Measurements from ENCODE around the gene CTRL. TPM values are rescaled to one million over a fixed set of nuclear protein-coding genes. Genes with fewer than 3 reads are reported as not detected.

CTRL gene
- 1 to 10 TPM in 1 of 2 donors, under 1 TPM in 1; 0.62 to 1.7 TPM for total RNA-seq
- 0.36 TPM for polyA plus RNA-seq (ENCODE audit: insufficient read depth, low read depth, low replicate concordance)
- long read RNA-seq, donor 1, partial matches to known transcripts, result 0 of 5 reads
- long read RNA-seq, donor 1, other reads (novel, unspliced or antisense), result 5 of 5 reads
- long read RNA-seq, donor 2, result 0 reads

DNA sequence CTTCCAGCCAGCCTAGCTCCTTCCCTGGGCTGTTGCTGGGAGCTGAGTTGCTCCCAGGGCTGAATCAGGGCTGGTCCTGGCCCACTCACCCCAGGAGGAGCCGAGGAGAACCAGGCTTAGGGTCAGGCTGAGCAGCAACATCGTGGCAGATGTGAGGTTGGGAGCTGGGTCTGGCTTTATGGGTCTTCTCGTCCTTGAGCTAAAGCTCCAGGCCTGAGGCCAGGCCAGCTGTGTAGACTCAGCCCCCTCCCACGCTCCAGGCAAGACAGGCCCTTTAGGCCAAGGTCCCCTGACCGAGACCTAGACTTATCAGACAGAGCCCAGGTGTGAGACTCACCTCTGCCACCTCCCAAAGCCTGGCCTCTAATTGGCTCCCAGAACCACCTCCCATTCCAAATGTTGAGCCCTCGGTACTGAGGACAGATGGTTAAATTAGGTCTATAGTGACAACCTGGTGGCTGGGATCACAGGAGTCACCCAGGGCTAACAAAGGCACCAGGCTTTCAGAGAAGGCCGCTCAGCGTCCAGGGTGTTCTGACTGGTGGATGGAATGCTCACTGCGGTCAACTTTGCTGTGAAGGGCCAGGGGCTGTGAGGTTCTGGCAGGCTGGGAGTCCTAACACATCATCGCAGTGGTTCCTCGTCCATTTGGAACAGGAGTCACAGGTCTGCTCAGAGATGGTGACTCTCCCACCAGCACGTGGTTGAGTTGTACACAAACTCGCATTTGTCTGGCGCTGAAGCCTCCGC is at the start of gene CTRL:
Gene CTRL (minus strand): TSS at position 151 of the 750 bp plus-strand sequence. CDS start 10 bp downstream, at position 141.
- 65 to 75% methylated on average over 9 to 15 of the region's 15 CpGs for WGBS, 2 donors
- no peak within 1 kb of the TSS for H3K4me3 ChIP-seq
- intact Hi-C loops (cut with DNase I; ENCODE audit: low total_unique reads), result no loop called here
- DNase-seq, result no peak
- TF ChIP-seq, protein P1, sequence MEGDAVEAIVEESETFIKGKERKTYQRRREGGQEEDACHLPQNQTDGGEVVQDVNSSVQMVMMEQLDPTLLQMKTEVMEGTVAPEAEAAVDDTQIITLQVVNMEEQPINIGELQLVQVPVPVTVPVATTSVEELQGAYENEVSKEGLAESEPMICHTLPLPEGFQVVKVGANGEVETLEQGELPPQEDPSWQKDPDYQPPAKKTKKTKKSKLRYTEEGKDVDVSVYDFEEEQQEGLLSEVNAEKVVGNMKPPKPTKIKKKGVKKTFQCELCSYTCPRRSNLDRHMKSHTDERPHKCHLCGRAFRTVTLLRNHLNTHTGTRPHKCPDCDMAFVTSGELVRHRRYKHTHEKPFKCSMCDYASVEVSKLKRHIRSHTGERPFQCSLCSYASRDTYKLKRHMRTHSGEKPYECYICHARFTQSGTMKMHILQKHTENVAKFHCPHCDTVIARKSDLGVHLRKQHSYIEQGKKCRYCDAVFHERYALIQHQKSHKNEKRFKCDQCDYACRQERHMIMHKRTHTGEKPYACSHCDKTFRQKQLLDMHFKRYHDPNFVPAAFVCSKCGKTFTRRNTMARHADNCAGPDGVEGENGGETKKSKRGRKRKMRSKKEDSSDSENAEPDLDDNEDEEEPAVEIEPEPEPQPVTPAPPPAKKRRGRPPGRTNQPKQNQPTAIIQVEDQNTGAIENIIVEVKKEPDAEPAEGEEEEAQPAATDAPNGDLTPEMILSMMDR (IDR thresholded peaks at IDR 0.05), result no peak
- TF ChIP-seq POLR2A (IDR thresholded peaks at IDR 0.05), result no peak
- H3K27me3 ChIP-seq, result no peaks in the 10 kb centered on the region
- no peaks in the 10 kb centered on the region for H3K36me3 ChIP-seq (ENCODE audit: low read depth, missing control alignments)
- H3K27ac ChIP-seq, result no peak within 1 kb of the TSS
- peaks cover 21% of the 10 kb centered on the region for H3K4me1 ChIP-seq
- no peaks in the 10 kb centered on the region for H3K9me3 ChIP-seq

- 40 to 91% methylated on average over 11 to 61 of the region's 62 CpGs for WGBS, 2 donors
- H3K4me3 ChIP-seq, result peak within 1 kb of the TSS; percentile 37 to 43
- no peaks in the 10 kb centered on the region for H3K36me3 ChIP-seq (ENCODE audit: low read depth, missing control alignments)
- intact Hi-C loops (cut with DNase I; ENCODE audit: low total_unique reads), result no loop called here
- no peaks in the 10 kb centered on the region for H3K9me3 ChIP-seq
- H3K27ac ChIP-seq, result no peak within 1 kb of the TSS
- TF ChIP-seq, protein P1 (IDR thresholded peaks at IDR 0.05), result peak in 2 of 3 experiments; percentile 28 to 36
- no peak for TF ChIP-seq POLR2A (IDR thresholded peaks at IDR 0.05)
- no peaks in the 10 kb centered on the region for H3K4me1 ChIP-seq
- peak; percentile 33 for DNase-seq
- no peaks in the 10 kb centered on the region for H3K27me3 ChIP-seq
Measured at GRCh38 chr16:67979955-67980678, 48.5 kb upstream of the CTRL start, which contains the start of gene DPEP3. TSS of gene DPEP3 (minus strand) at chr16:67980499. CDS start at chr16:67980380, 119 bp downstream.

GRCh38 chr16:67977469-67978227 is 46.0 kb upstream of the CTRL start:
- Histone ChIP-seq H3K36me3 (ENCODE audit: low read depth, missing control alignments) (no peaks in the 10 kb centered on the region), H3K9me3 (no peaks in the 10 kb centered on the region), H3K4me1 (no peaks in the 10 kb centered on the region), H3K27ac (no peak overlapping the region), H3K4me3 (no peak overlapping the region), H3K27me3 (no peaks in the 10 kb centered on the region)
- intact Hi-C loops (cut with DNase I; ENCODE audit: low total_unique reads), result no loop called here
- no peak for DNase-seq
- WGBS, 2 donors, result 62 to 88% methylated on average over 5 to 9 of the region's 9 CpGs
- no peak for TF ChIP-seq POLR2A (IDR thresholded peaks at IDR 0.05)
- TF ChIP-seq, protein P1 (IDR thresholded peaks at IDR 0.05), result no peak

DNA sequence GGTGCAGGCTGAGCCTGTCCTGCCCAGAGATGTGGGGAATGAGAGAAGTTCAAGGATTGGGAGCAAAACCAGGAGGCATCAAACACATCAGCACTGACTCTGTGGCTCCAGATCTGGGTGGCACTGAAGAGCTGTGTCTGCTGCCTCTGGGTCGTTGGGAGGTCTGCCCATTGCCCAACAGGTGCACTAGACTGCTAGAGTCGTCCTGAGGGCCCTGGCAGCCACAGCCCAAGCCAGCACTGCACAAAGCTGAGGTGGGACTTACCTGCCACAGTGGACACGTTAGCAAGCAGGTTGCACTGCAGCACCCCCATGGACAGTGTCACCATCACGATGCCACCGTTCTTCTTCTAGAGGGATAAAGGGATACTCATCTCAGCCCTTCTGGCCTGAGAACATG is 45.3 kb upstream of the CTRL start:
- no peaks in the 10 kb centered on the region for H3K4me1 ChIP-seq
- 79% methylated on average over 5 of the region's 5 CpGs; no CpG with 5 or more reads in 1 of the 2 donors for WGBS, 2 donors
- TF ChIP-seq POLR2A (IDR thresholded peaks at IDR 0.05), result no peak
- intact Hi-C loops (cut with DNase I; ENCODE audit: low total_unique reads), result no loop called here
- no peak overlapping the region for H3K4me3 ChIP-seq
- H3K27ac ChIP-seq, result no peak overlapping the region
- H3K27me3 ChIP-seq, result no peaks in the 10 kb centered on the region
- H3K36me3 ChIP-seq (ENCODE audit: low read depth, missing control alignments), result no peaks in the 10 kb centered on the region
- no peak for DNase-seq
- H3K9me3 ChIP-seq, result no peaks in the 10 kb centered on the region

Data from testis (tissue), 5 donors.